Fibroblast of mammary gland (primary cell): ENCODE data around the gene CD164L2.
A peak's percentile ranks its signal among the peaks of the same experiment; 100 is the strongest.
"Not testable (repeated sequence)": the region's sequence is repeated elsewhere in the genome, so short reads cannot be mapped to it uniquely, and the experiment has no call there.

Experiments used
- DNase-seq: peaks from one replicate; pipeline ENCODE4 v3.0.0-alpha.2; 2010; ENCODE audit warnings: low read depth
- H3K4me3 ChIP-seq: 2 replicates; pipeline ENCODE4 v1.5.1; 2011; ENCODE audit warnings: low read depth, mild to moderate bottlenecking, low read length, moderate library complexity; ENCODE audit not compliant: control insufficient read depth
- CTCF ChIP-seq: conservative IDR thresholded peaks from 2 replicates; pipeline ENCODE4 v1.5.1; 2011; ENCODE audit warnings: low read depth, low read length, inconsistent platforms; ENCODE audit not compliant: control insufficient read depth, insufficient read depth

Gene CD164L2

GRCh38 chr1:27383039-27383605 is at the start of gene CD164L2:
TSS of gene CD164L2 (minus strand) at chr1:27383333. CDS start at chr1:27383239, 94 bp downstream.
- no peak for DNase-seq
- no peak within 1 kb of the TSS for H3K4me3 ChIP-seq

GRCh38 chr1:27432725-27433124 is 49.6 kb upstream of the CD164L2 start:
- H3K4me3 ChIP-seq, DNase-seq: not testable (repeated sequence)

More at GRCh38 chr1:27383039-27383605, at the start of gene CD164L2:
- no peak for TF ChIP-seq CTCF

GRCh38 chr1:27431601-27431940 is 48.4 kb upstream of the CD164L2 start:
- no peak for DNase-seq
- no peak for TF ChIP-seq CTCF

GRCh38 chr1:27430903-27431600 is 47.9 kb upstream of the CD164L2 start:
- H3K4me3 ChIP-seq = no peak overlapping the region
- no peak for TF ChIP-seq CTCF
- DNase-seq = peak; percentile 31

More at GRCh38 chr1:27431601-27431940, 48.4 kb upstream of the CD164L2 start:
- no peak overlapping the region for H3K4me3 ChIP-seq

- no peak for TF ChIP-seq CTCF
- DNase-seq = no peak
- H3K4me3 ChIP-seq = no peak overlapping the region
These were observed 45.9 kb upstream of the CD164L2 start for GRCh38 chr1:27429029-27429425.

- TF ChIP-seq CTCF = no peak
- no peak overlapping the region for H3K4me3 ChIP-seq
- DNase-seq = no peak
These were observed 45.3 kb upstream of the CD164L2 start for GRCh38 chr1:27428316-27429028.

GRCh38 chr1:27427816-27428315 is 44.7 kb upstream of the CD164L2 start:
- TF ChIP-seq CTCF = no peak
- DNase-seq = no peak
- H3K4me3 ChIP-seq = no peak overlapping the region
